GM21528 (cell line): ENCODE results near the gene ZMYND8.
"Not testable (repeated sequence)": the region's sequence is repeated elsewhere in the genome, so short reads cannot be mapped to it uniquely, and the experiment has no call there.

ENCODE experiments used
- ATAC-seq: cut with Tn5 transposase; IDR thresholded peaks from one replicate; pipeline ENCODE4 v1.9.1; 2021; ENCODE audit warnings: mild to moderate bottlenecking, moderate library complexity; ENCODE audit not compliant: unreplicated experiment, low FRiP score

Gene ZMYND8

GRCh38 chr20:47356526-47357295 is at the start of gene ZMYND8:
TSS of gene ZMYND8 (minus strand) at chr20:47356699. CDS start at chr20:47356670, 29 bp downstream.
- ATAC-seq = peak; percentile 48

- no peak for ATAC-seq
These were observed 49.4 kb upstream of the ZMYND8 start for GRCh38 chr20:47405775-47406325.

DNA sequence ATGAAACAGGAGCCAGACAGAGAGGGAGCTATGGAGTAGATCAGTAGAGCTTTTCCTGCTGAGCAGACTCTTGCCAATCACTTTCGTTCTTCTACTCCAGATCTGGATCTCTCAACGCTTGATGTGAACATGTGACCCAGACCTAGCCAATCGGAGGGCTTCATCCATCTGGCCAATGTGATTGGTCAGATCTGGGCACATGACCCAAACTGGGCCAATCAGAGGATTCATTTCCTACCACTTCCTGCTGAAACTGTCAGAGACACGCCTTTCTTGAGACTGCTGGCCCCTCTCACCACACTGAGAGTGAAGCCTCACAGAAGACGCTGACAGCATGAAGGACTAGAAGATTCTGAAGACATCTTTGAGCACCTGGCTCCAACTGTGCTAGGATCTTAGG is 44.2 kb upstream of the ZMYND8 start:
- ATAC-seq = no peak

DNA sequence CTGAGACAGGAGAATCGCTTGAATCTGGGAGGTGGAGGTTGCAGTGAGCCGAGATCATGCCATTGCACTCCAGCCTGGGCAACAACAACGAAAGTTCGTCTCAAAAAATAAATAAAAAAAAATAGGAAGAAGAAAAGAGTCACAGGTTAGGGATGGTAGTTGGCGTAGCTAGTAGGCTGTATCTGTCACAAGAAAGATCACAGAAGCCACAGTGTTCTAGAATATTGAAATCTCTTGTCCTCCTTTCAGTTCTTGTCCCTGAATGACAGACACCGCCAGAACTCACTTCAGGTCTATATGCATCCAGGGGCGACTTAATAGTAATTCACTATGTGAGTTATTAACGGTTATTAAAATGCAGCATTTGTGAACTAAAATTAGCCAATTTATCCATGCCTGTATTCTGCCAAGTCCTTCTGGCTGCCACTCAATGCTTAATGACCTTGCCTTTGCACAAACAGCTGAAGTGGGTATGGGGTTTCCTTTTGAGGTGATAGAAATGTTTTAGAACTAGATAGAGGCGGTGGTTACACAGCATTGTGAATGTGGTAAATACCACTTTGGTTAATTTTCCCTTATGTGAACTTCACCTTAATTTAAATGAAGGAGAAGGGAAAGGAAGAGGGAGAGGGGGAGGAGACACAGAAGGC is 41.3 kb upstream of the ZMYND8 start:
- no peak for ATAC-seq

DNA sequence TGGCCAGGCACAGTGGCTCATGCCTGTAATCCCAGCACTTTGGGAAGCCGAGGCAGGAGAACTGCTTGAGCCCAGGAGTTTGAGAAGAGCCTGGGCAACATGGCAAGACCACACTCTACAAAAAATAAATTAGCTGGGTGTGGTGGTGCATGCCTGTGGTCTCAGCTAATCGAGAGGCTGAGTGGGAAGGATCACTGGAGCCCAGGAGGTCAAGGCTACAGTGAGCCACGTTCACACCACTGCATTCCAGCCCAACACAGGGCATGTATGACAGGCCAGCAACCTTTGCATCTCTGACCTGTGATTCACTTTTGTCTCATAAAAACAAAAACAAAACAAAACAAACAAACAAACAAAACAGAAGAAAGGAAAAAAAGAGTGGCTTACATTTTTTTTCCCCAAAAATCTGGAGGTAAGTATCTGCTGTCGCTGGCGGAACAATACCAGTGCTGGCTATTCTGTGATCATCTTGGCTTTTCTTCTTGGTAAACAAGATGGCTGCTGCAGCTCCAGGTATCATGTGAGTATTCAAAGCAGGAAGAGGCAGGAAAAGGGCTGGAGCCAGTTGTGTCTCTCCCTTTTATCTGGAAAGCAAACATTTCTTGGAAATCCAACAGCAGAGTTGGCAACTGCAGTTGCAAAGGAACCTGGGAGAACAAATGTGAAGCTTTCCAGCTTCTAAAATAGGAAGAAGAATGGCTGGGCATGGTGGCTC is 40.4 kb upstream of the ZMYND8 start:
- ATAC-seq = no peak

- ATAC-seq = not testable (repeated sequence)
These were observed 37.5 kb upstream of the ZMYND8 start for GRCh38 chr20:47393796-47394514.

GRCh38 chr20:47392721-47393073 is 36.2 kb upstream of the ZMYND8 start:
- ATAC-seq = no peak

GRCh38 chr20:47392015-47392720 is 35.7 kb upstream of the ZMYND8 start:
- no peak for ATAC-seq

DNA sequence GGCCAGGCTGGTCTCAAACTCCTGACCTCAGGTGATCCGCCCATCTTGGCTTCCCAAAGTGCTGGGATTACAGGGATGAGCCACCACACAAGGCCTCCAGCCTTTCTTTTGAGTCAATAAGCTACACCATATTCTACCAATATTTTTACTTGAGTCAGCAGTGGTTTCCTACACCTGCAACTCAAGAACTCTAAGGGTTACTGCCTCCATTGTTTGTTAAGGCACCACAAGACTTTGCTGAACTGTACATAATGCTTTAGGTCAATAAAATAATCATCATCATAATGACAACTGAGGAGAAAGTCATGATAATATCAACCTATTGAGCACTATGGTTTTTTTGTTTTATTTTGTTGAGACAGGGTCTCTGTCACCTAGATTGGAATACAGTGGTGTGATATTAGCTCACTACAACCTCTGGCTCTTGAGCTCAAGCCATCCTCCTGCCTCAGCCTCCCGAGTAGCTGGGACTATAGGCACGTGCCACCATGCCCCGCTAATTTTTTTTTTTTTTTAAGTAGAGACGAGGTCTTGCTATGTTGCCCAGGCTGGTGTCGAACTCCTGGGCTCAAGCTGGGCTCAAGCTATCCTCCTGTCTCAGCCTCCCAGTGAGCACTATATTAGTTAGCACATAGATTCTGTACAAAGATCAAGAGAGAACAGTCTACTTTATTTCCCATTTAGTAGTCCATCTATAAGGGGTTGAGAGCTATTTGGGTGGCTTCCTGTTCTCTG is 34.9 kb upstream of the ZMYND8 start:
- no peak for ATAC-seq

DNA sequence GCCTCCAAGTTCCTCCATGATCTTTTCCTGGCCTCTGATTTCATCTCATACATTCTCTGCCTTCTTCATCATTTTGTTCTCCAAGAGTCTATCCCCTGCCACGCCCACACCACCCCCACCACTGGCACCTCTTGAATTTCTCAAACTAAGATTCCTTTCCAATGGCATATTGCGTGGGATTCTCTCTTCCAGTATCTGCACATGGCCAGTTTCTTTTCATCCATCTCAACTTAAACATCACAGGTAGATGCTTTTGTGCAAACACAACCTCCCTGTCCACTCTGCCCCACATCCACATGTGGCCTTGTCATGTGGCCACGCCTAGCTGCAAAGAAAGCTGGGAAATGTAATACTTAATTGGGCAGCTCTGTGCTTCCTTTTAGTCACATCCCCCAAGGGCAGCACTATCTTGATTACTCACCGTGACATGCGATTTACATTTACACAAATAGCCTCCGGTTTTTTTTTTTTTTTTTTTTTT is 33.4 kb upstream of the ZMYND8 start:
- no peak for ATAC-seq

DNA sequence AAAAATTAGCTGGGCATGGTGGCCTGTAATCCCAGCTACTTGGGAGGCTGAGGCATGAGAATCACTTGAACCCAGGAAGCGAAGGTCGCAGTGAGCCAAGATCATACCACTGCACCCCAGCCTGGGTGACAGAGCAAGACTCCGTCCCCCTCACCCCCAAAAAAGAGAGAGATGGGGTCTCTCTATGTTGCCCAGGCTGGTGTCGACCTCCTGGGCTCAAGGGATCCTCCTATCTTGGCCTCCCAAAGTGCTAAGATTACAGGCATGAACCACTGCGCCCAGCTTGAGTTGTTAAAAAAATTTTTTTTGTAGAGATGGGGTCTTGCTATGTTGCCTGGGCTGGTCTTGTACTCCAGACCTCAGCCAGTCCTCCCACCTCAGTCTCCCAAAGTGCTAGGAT is 29.5 kb upstream of the ZMYND8 start:
- ATAC-seq = not testable (repeated sequence)

DNA sequence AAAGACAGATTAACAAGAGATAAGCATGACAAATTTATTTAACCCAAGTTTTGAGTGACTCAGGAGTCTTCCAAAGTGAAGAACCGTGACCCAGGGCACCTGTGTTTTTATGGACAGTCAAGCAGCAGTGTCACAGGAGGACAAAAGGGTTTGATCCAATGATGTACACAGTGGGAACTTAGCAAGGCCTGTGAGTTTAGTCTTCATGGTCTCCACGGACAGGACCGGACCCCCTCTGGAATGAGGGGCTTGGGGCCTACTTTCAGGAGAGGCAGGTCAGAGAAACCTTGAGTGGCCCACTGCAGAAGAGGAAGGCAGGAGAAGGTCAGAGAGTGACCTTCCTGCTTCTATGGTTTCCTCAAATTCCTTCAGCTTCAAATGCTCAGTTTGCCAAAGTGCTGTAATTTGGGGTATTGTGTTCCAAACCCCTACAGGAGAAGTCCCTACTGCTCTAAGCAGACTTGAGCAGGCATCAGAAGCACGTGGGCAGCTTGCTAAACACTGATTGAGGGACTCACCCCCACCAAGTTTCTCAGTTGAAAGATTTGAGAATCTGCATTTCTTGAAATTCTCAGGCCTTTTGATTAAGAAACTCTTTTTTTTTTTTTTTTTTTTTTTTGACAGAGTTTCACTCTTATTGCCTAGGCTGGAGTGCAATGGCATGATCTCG is 26.4 kb upstream of the ZMYND8 start:
- ATAC-seq = no peak

- no peak for ATAC-seq
These were observed 24.0 kb upstream of the ZMYND8 start for GRCh38 chr20:47380481-47380880.

GRCh38 chr20:47379433-47380150 is 23.1 kb upstream of the ZMYND8 start:
- no peak for ATAC-seq

GRCh38 chr20:47377122-47377722 is 20.7 kb upstream of the ZMYND8 start:
- no peak for ATAC-seq

- not testable (repeated sequence) for ATAC-seq
These were observed 19.7 kb upstream of the ZMYND8 start for GRCh38 chr20:47376096-47376643.

GRCh38 chr20:47374121-47374520 is 17.6 kb upstream of the ZMYND8 start:
- not testable (repeated sequence) for ATAC-seq
